ENCODE data around the gene CPA5.

The CPA5 gene

DNA sequence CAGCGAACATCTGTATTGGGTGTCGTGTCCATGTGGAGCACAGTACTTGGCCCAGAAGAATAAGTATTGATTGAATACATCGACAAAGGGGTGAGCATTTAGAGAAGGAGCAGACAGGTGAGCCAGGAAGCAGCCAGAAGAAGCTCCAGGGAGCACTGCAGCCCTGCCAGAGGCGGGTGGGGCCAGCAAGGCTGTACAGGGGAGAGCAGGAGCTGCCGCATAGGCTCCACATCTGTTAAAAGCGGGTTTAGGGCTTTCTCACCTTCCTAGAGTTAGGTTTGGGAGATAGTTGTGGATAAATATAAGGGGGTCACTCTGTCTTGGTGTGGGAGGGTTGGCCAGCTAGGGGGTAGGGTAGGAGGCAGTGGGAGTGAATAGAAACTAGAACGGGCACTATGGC, 34.4 kb downstream of the CPA5 start:
- no peak for DNase-seq (ENCODE audit: low read depth in 2 of 2)

DNA sequence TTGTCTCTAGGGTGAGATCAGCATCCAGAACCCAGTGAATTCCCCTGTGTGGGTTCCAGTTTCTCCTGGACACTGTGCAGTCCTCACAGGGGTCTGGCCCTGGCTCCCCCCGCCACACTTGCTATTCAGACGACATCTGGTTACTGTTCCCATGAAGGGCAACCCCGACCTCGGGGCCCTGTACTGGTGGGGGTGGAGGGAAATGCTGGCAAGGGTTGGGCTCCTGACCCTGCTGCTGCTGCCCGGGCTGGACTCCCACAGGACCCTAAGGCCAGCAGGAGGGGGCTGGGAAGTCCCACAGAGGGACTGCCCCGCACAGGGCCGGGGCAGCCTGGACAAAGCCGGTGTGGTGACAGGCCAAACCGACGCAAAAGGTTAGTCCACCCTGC, 34.9 kb downstream of the CPA5 start:
- no peak for DNase-seq (ENCODE audit: low read depth in 2 of 2)

DNA sequence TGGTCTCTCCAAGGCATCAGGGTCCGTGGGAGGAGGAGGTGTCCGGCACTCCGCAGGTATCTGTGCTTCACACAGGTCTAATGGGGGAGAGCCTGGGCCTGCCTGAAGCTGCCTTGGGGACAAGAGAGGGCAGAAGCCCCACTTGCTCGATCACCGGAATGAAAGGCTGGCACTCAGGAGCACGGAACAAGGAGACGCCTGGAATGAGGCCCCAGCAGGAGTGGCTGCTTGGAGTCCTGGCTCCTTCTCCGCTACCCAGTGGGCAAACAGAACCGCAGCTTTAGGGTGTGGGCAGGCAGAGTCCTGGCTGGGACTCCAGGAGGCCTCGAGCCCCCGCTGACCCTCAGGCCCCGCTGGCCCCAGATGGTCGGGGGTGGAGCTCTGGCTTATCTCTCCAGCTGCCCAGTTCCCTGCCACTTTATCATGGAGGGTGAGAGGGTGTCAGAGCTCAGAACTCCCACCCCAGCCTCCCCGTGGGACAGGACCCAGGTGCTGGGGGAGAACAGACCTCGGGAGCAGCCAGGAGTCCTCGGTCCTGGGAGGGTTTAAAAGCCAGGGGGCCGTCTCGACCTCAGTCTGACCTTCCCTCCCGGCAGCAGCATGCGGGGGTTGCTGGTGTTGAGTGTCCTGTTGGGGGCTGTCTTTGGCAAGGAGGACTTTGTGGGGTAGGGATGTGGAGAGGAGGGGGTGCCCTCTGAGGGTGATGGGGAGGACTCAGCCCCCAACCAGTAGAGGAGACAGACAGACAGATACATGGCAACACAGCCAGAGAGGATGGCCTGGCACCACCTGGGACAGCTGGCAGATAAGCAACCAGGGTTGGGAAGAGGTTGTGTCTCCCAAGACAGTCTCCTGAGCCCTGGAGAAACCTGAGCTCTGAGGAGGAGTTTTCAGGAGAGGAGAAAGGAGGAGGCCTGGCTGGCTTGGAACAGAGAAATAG, 35.6 kb downstream of the CPA5 start, which contains the start of gene CPA1:
Gene CPA1, plus strand, starts transcription at position 574 of the 940 bp plus-strand sequence. Its CDS starts 27 bp downstream, at position 601.
- no peak for DNase-seq (ENCODE audit: low read depth in 2 of 2)

DNA sequence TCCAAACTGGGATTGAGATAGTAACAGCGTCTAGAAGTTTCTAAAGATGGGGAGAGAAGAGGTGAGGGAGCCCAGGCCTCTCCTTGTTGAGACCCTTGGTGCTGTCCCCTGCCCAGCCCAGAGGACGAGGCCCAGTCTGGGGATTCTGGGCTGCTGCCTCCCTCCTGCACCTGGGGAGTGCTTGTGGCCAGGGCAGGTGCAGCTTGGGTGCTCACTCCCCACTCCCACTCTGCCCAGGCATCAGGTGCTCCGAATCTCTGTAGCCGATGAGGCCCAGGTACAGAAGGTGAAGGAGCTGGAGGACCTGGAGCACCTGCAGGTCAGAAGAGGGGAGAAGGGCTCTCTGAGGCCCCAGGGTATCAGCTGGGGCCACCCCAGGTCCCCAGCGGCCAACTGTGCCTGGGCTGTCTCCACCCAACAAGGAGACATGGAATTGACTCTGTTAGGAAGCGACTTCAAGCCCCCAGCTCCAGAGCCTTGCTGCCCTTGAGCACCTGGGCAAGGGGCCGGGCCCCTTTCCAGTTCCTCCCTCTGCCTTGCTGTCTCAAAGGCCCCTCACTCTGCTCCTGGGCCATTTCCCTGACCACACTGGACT, 36.3 kb downstream of the CPA5 start:
- DNase-seq (ENCODE audit: low read depth in 2 of 2) = no peak

DNA sequence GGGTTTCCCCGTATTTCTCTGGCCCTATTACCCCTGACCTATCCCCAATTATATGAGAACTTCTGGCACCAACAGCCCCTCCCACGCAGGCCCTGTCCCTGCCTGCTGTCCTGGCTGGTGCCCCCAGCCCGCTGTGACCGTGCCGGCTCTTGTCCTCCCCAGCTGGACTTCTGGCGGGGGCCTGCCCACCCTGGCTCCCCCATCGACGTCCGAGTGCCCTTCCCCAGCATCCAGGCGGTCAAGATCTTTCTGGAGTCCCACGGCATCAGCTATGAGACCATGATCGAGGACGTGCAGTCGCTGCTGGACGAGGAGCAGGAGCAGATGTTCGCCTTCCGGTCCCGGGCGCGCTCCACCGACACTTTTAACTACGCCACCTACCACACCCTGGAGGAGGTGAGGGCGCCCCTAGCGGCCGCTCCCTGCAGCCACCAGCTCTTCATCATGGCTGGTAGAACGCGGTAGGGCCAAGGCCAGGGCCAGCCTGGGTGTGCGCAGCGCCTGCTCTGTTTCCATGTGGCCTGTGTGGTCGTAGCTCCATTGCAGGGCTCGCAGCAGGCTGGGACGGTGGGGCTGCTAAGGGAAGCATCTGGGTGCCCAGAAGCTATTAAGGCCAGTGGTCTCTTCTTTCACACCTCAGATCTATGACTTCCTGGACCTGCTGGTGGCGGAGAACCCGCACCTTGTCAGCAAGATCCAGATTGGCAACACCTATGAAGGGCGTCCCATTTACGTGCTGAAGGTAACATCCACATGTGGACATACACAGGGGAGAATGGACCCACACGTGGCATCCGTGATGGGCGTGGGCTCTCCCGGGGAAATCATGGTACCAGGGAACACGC, 37.1 kb downstream of the CPA5 start:
- no peak for DNase-seq (ENCODE audit: low read depth in 2 of 2)

DNA sequence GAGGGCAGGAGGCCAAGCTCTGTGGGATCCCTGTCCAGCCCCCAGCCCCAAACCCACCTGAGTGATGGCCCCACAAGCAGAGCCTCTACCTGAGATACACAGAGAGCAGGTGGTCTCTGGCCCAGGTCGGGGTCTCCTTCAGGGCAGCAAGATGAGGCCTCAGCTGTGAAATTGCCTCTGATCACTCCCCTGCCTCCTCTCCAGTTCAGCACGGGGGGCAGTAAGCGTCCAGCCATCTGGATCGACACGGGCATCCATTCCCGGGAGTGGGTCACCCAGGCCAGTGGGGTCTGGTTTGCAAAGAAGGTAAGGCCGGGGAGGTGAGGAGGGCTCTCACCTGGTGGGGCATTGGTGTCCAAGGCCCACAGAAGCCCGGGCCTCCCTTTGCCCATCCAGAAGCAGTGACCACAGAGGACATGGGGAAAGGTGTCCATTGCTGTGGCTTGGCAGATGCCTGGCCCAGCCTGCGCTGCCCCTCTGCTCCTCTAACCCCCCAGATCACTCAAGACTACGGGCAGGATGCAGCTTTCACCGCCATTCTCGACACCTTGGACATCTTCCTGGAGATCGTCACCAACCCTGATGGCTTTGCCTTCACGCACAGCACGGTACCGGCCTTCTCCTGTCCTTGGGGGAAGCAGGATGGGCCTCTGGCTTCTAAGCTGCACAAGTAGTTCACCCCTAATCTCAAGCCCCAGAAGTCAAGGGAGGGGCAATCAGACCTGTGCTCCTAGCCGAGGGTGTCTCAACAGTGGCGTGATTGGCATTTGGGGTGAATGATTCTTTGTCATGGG, 38.8 kb downstream of the CPA5 start:
- DNase-seq (ENCODE audit: low read depth in 2 of 2) = no peak

DNA sequence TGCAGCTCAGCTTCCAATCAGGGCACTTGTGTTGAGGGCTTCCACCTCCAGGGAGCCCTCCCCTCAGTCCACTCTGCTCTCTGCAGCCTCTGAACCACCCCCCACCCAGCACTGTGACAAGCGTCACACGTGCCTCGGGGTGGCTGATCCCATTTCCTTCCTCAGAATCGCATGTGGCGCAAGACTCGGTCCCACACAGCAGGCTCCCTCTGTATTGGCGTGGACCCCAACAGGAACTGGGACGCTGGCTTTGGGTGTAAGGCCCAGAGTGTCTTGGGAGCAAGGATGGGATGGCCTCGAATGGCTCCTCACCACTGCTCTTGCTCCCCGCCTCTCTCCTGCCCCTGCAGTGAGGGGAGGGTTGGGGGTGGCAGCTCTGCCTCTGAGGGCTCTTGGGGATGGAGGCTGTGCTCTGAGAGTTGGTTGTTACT, 39.8 kb downstream of the CPA5 start:
- DNase-seq (ENCODE audit: low read depth in 2 of 2) = no peak

DNA sequence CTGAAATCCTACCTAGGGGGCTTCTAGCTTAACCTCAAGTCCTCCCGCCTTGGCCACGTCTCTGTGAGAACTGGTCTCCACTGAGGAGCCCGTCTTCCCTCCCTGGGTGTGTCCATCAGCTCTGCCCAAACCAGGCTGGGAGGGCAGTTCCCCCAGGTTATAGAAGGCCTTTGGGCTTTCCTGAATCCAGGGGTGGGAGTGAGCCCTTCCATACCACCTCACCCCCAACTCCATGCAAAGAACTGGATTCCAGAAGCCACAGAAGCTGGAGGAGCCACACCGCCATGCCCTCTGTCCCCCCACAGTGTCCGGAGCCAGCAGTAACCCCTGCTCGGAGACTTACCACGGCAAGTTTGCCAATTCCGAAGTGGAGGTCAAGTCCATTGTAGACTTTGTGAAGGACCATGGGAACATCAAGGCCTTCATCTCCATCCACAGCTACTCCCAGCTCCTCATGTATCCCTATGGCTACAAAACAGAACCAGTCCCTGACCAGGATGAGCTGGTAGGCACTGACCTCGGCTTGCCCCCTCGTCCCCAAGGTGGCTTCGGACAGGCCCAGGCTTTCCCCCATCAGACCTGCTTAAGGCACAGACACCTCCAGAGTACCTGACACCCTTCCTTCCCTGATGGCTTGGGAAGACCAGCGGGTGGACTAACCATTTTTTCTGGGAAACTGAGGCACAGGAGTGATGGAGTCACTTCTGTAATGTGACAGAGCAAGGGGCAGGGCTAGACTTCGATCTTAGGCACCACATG, 40.4 kb downstream of the CPA5 start:
- DNase-seq (ENCODE audit: low read depth in 2 of 2) = no peak

DNA sequence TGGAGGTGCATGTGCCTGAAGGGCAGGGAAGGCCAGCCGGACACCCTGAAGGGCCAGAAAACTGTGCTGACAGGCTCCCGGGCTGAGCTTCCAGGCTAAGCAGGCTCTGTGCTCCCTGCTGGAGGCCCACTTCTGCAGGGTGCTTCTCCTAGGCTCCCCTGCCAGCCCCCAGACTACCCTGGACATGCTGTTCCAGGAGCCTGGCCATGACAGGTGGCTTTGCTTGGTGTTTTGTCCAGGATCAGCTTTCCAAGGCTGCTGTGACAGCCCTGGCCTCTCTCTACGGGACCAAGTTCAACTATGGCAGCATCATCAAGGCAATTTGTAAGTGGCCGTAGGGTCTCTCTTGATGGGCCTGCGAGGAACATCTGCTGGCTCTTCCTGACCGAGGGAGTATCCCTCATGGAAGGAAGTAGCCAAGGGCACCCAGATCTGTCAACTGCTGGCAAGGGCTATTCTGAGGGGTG, 41.0 kb downstream of the CPA5 start:
- DNase-seq (ENCODE audit: low read depth in 2 of 2) = no peak

DNA sequence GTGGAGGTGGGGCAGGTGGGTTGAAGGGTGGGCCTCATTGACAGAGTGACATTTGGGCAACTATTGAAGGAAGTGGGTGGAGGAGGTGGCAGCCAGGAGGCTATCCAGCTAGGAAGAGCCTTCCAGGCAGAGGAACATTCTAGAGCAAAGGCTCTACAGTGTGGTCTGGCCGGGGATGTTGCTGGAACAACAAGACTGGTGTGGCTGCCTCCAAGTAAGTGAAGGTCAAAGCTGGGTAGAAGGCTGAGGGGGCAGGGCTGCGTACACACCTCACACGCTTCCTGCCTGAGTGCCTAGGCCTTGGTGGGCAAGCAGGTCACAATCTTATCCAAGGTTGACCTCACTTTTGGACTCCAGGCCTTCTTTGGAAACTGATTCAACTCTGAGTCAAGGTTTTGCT, 42.3 kb downstream of the CPA5 start:
- DNase-seq (ENCODE audit: low read depth in 2 of 2) = no peak

DNA sequence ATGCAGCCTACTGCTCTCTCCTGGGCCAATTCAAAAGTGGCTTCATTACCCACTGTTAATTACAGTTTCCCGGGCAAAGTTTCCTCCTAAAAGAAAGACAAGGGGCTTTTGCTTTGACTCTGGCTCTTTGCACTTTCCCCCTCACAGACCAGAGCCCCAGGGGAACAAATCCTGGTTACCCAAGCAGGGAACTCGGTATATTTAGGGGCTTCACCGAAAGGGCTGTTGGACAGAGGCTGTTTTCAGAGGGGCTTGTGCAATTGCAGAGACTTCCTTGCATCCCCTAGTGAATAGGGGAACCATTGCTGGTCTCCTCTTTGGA, 42.7 kb downstream of the CPA5 start:
- DNase-seq (ENCODE audit: low read depth in 2 of 2) = no peak

DNA sequence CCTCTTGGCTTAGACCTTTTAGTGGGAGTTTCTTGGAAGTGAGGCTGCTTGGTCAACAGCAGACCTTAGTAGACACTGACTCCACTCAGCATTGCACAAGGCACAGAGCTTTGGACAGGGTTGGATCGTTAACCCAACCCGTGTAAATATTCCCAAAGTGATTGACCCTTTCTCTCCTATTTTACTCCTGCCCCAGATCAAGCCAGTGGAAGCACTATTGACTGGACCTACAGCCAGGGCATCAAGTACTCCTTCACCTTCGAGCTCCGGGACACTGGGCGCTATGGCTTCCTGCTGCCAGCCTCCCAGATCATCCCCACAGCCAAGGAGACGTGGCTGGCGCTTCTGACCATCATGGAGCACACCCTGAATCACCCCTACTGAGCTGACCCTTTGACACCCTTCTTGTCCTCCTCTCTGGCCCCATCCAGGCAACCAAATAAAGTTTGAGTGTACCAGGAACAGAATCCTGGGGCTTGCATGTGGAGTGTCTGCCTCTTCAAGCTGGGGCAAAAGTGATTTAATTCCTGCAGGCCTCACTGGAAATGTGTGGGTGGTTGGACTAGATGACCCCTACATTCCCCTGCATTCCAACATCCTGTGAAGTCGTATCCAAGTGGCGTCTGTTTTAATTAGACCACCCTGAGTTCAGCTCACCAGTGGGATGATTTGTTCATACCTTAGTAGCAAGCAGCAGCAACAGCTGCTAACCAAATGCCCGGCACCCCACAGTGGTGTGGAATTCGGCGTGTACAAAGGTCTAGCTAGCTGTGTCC, 43.2 kb downstream of the CPA5 start:
- DNase-seq (ENCODE audit: low read depth in 2 of 2) = no peak

DNA sequence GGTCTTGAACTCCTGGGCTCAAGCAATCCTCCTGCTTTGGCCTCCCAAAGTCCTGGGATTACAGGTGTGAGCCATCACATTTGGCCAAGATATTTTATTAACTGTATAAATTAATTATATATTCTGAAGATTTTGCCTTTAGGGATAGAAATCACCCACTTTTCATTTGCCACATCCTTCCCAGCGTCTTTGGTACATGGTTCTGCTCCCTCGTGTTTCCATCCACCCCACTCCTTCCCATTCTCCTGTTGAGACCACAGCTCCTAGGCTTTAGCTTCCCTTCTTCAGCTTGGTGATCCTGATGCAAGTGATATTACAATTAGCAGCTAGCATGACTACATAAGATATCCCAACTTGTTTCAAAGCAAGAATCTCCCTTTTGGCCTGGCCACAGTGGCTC, 44.1 kb downstream of the CPA5 start:
- no peak for DNase-seq (ENCODE audit: low read depth in 2 of 2)

DNA sequence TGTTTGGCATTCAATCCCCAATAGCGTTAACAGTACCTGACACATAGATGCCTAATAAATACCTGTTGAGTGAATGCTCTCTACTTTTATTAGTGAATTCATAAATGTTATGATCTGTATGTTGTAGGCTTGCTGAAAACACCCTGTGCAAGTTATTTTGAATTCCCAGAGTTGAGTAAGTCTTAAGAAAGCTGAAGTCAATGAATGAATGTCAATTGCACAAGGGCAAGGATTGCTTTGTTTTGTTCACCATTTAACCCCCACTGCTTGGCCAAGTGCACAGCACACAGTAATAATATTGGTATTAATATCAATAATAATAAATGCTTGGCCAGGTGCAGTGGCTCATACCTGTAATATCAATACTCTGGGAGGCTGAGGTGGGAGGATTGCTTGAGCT, 45.9 kb downstream of the CPA5 start:
- no peak for DNase-seq (ENCODE audit: low read depth in 2 of 2)

DNA sequence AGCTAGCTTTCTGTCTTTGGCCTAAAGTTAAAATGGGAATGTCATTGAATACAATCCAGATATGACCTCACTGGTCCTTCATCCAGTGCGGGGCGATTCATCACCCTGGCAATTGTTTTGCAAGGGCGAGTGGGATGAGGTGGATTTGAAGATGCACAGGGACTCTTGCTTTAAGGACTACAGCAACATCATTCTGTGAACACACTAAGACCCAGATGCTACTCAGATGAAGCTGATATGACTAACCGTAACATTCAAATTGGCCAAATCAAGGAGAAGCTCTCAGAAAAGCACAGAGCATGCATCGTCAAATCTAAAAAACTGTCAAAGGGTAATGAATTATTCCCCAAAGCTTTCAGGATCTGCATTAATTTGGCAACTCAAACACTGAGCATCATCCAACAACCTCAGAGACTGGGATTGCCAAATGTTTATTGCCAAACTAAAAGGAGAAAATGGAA, 48.5 kb downstream of the CPA5 start:
- no peak for DNase-seq (ENCODE audit: low read depth in 2 of 2)

DNA sequence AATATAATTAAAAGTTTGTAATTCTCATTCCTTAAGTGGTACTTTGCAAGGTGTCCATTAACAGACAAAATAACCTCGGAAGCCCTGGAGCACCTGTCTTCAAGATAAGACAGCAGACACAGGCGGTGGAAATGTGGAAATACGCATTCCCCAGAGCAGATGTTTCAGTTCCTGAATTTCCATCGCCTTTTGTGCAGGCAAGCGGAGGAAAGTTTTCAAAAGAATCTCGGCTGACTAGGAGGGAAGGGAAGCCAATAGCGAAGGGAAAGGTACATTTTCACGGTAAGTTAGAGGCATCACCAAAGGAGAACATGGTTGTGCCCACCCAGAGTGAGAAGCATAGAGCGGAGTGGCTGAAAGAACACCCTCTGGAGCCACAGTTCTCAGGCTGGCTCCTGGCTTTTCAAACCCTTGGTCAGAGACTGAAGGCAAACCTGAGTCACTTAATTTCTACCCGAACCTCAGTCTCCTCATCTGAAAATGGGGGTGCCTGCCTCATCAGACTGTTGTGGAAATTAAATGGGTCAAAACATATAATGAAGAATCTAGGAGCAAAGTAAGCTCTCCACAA, 49.3 kb downstream of the CPA5 start:
- DNase-seq (ENCODE audit: low read depth in 2 of 2) = no peak

DNA sequence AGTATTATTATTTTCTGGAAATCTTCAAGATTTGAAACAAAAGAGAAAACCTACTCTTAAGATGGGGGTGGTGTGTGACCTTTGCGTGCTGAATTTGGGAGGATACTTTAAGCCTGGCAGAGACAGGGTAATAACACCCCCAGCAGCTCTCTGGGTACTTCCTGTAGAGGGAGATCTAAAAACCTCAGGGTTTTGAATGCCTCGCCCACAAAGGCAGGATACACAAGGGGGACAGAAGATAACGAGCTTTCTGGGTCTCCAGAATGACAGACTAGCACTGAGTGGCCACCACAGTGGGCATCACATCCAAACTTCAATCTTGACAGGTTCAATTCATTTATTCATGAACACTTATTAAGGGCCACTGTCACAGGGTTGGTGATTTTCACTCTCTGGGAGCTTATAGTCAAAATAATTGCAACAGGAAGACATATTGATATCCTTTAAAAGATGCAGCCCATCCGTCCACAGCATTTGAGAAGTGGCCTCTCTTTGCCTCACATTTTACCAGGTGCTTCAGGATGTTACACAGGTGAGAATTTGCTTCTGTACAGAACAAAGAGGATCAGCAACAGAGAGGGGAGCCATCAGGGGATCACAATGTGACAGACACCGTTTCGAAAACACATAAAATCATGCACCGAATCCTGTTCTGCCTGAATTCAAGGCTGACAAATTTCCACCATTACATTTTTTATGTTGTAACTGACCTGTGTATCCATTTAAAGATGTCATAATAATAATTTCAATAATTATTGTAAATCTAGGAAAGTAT, 50.0 kb downstream of the CPA5 start:
- no peak for DNase-seq (ENCODE audit: low read depth in 2 of 2)

DNA sequence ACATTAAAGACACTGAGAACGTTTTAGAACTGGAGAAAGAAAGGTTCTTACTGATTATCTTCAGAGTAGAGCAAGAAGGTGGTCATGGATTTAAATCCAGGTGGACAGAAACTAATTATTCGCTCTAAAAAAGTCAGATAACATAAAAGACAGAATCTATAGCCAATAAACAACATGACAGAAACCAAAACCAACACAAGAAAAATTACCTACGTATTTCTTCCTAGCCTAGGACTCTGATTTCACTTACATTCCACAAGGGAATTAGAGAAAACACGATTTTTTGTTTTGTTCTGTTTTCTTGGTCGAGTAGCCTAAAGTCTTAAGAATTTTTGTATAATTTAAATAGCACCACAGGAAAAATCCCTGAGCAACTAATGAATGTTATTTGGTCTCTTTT, 50.8 kb downstream of the CPA5 start:
- DNase-seq (ENCODE audit: low read depth in 2 of 2) = no peak

DNA sequence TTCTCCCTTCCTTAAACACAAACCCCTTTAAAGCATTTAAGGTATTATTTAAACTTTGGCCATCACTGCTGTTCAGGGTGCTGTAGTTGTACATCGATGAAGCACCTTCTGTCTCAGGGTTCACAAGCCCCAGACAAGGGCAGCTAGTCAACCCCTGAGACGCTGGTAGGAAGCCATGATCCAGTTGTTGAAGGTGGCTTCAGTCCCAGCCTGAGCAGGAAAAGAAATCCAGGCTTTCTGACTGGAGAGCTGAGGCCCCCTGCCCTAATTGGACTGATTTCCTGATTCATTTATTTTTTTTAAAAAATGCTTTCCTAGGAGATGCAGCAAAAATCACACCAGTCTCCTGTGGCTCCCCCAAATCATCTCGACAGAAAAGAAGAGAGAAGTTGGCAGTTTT, 51.5 kb downstream of the CPA5 start:
- no peak for DNase-seq (ENCODE audit: low read depth in 2 of 2)
